Activated naive CD4-positive, alpha-beta T cell treated with anti-CD3 and anti-CD28 coated beads for 36 hours (primary cell): Measurements from ENCODE around the gene IQGAP2. TPM values are rescaled to one million over a fixed set of nuclear protein-coding genes. Genes with fewer than 3 reads are reported as not detected.

Experiments used
- CTCF ChIA-PET: fragments of 350-600 bp; sonication (Branson Sonifier 250); formaldehyde crosslinking; loops from one replicate; lab custom pipeline; 2021; ENCODE audit warnings: antibody characterized with exemption; lab: Charles Lee
- DNase-seq: peaks from one replicate; pipeline ENCODE4 v3.0.0-alpha.2; 2020
- H3K27ac Mint-ChIP-seq: one replicate; pipeline ENCODE4 v1.8.0; 2021; ENCODE audit warnings: mild to moderate bottlenecking, mixed read lengths
- H3K27me3 Mint-ChIP-seq: one replicate; pipeline ENCODE4 v1.8.0; 2021; ENCODE audit warnings: low read depth, mixed read lengths
- H3K36me3 Mint-ChIP-seq: one replicate; pipeline ENCODE4 v1.8.0; 2021; ENCODE audit warnings: low read depth, mixed read lengths
- H3K4me1 Mint-ChIP-seq: one replicate; pipeline ENCODE4 v1.8.0; 2021; ENCODE audit warnings: low read depth, mixed read lengths
- H3K4me3 Mint-ChIP-seq: one replicate; pipeline ENCODE4 v1.8.0; 2021; ENCODE audit warnings: mild to moderate bottlenecking, moderate library complexity, mixed read lengths
- H3K9me3 Mint-ChIP-seq: one replicate; pipeline ENCODE4 v1.8.0; 2021; ENCODE audit warnings: mixed read lengths
- intact Hi-C: fragments of 100-400 bp; cut with micrococcal nuclease; formaldehyde crosslinking; loops from one replicate; pipeline ENCODE4 v1.15.1; 2023
- total RNA-seq, 2 experiments: library from RNA; stranded (reverse); gene quantifications; one replicate each; pipeline ENCODE4 v1.2.3, GENCODE V29; 2021

IQGAP2 gene
- total RNA-seq, 2 experiments from 2014 or later, result 54.6 to 55.9 TPM

- peak within 1 kb of the TSS; percentile 77 for H3K4me3 Mint-ChIP-seq
- H3K27ac Mint-ChIP-seq, result no peak within 1 kb of the TSS
- H3K27me3 Mint-ChIP-seq, result peaks cover 48% of the 10 kb centered on the region
- CTCF ChIA-PET, result interaction anchor here (1.2 to 3.1 kb wide), 2 partner anchors 46 to 58 kb away, joined by 3 to 17 read pairs; no protein-coding TSS in a partner anchor
- intact Hi-C loops, result loop anchor here (1.0 to 10.0 kb wide), 6 partner anchors 23 to 361 kb away; partner anchors contain the start of gene S100Z
- H3K9me3 Mint-ChIP-seq, result no peaks in the 10 kb centered on the region
- no peaks in the 10 kb centered on the region for H3K36me3 Mint-ChIP-seq
- peaks cover 22% of the 10 kb centered on the region for H3K4me1 Mint-ChIP-seq
- peak; percentile 39 for DNase-seq
These were observed 312.8 kb downstream of the IQGAP2 start, which contains the start of gene F2R for GRCh38 chr5:76715736-76716455. F2R (plus strand) TSS chr5:76716126; CDS start chr5:76716308, 182 bp downstream.

DNA sequence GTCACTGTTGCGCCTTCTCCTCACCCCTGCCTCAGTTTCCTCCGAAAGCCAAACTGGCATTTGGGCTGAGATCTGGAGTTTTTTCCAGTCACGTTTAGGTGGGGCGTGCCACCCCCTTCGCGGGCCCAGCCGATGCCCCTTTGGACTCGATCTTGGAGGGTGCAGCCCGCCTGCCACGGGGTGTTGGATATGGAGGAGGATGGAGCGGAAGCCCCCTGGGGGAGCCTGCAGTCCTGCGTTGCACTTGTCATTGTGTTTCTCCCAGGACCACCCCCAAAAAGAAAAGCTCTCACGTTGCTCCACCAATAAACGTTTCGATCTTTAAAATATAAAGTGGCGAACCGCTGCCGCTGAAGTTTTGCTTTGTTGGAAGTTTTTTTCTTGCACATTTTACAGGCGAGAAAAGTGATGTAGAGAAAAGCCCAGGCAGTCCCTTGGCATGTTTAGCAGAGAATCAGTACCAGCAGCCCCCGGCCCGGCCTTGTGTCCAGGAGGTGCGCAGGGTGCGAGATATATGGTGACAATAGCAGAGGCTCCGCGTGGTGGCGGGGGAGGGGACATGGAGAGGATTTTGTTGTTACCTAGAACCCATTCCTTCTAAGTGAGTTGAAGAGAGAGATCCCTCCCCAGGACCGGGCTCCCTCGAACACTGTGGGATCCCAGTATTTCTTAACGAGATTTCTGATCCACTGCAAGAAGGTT, 313.5 kb downstream of the IQGAP2 start:
- no peaks in the 10 kb centered on the region for H3K36me3 Mint-ChIP-seq
- H3K9me3 Mint-ChIP-seq, result no peaks in the 10 kb centered on the region
- intact Hi-C loops, result loop anchor here (1.0 to 10.0 kb wide), 5 partner anchors 23 to 361 kb away; partner anchors contain the start of gene S100Z
- H3K27me3 Mint-ChIP-seq, result peaks cover 46% of the 10 kb centered on the region
- peaks cover 16% of the 10 kb centered on the region for H3K4me1 Mint-ChIP-seq
- H3K4me3 Mint-ChIP-seq, result peak overlapping the region; percentile 77
- CTCF ChIA-PET, result interaction anchor here (3.1 kb wide), 1 partner anchor 57 kb away, joined by 17 read pairs; no protein-coding TSS in a partner anchor
- no peak overlapping the region for H3K27ac Mint-ChIP-seq
- no peak for DNase-seq

- intact Hi-C loops, result loop anchor here (5.0 to 10.0 kb wide), 2 partner anchors 135 to 243 kb away; partner anchors contain the start of gene S100Z
- Mint-ChIP-seq H3K27me3 (peaks cover 46% of the 10 kb centered on the region), H3K36me3 (no peaks in the 10 kb centered on the region), H3K4me1 (peaks cover 16% of the 10 kb centered on the region), H3K27ac (no peak overlapping the region), H3K9me3 (no peaks in the 10 kb centered on the region), H3K4me3 (no peak overlapping the region)
- CTCF ChIA-PET, result interaction anchor here (0.8 to 3.1 kb wide), 2 partner anchors 23 to 57 kb away, joined by 3 to 17 read pairs; no protein-coding TSS in a partner anchor
- DNase-seq, result no peak
These were observed 314.4 kb downstream of the IQGAP2 start for GRCh38 chr5:76717222-76718083.

DNA sequence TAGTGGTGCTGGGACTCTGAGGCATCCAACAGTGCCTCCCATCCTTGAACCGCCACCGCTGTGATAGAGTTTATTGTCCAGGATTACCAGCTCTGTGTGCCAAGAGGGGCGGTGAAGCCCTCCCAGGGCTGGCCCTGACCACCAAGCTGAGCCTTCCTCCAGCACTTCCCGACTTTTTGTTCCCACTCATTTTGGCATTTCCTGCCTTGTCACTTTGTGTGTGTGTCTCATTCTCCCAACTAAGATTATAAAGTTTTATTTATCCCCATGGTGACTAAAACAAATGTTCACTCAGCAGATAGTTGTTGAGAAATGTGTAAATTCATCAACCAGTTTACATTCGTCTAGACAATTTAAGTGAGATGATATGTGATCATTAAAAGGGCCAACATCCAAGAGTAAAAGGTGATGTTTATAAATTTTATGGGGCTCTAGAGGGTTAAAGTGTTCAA, 315.3 kb downstream of the IQGAP2 start:
- Mint-ChIP-seq H3K27me3 (peaks cover 42% of the 10 kb centered on the region), H3K4me1 (peaks cover 16% of the 10 kb centered on the region)

GRCh38 chr5:76718880-76719279, 315.8 kb downstream of the IQGAP2 start:
- no peak overlapping the region for H3K4me3 Mint-ChIP-seq
- no peaks in the 10 kb centered on the region for H3K9me3 Mint-ChIP-seq
- DNase-seq, result no peak
- H3K27ac Mint-ChIP-seq, result no peak overlapping the region
- no peaks in the 10 kb centered on the region for H3K36me3 Mint-ChIP-seq
- peaks cover 16% of the 10 kb centered on the region for H3K4me1 Mint-ChIP-seq
- intact Hi-C loops, result loop anchor here (5.0 to 10.0 kb wide), 2 partner anchors 133 to 244 kb away; partner anchors contain the start of gene S100Z
- peaks cover 37% of the 10 kb centered on the region for H3K27me3 Mint-ChIP-seq
- CTCF ChIA-PET, result interaction anchor here (0.7 to 3.1 kb wide), 3 partner anchors 15 to 340 kb away, joined by 3 to 17 read pairs (median 3); no protein-coding TSS in a partner anchor

More for the DNA sequence above, 315.3 kb downstream of the IQGAP2 start:
- H3K36me3 Mint-ChIP-seq, result no peaks in the 10 kb centered on the region
- H3K4me3 Mint-ChIP-seq, result no peak overlapping the region
- intact Hi-C loops, result loop anchor here (5.0 to 10.0 kb wide), 2 partner anchors 134 to 244 kb away; partner anchors contain the start of gene S100Z
- CTCF ChIA-PET, result interaction anchor here (0.7 to 3.1 kb wide), 2 partner anchors 15 to 56 kb away, joined by 3 to 17 read pairs; no protein-coding TSS in a partner anchor
- DNase-seq, result no peak
- H3K9me3 Mint-ChIP-seq, result no peaks in the 10 kb centered on the region
- no peak overlapping the region for H3K27ac Mint-ChIP-seq

- CTCF ChIA-PET, result interaction anchor here (0.6 to 0.7 kb wide), 2 partner anchors 31 to 54 kb away, joined by 3 to 5 read pairs; no protein-coding TSS in a partner anchor
- intact Hi-C loops, result no loop called here
- Mint-ChIP-seq H3K4me1 (peaks cover 5% of the 10 kb centered on the region), H3K27ac (no peak overlapping the region), H3K4me3 (no peak overlapping the region), H3K9me3 (no peaks in the 10 kb centered on the region), H3K36me3 (no peaks in the 10 kb centered on the region), H3K27me3 (peaks cover 20% of the 10 kb centered on the region)
- DNase-seq, result no peak
These were observed 318.0 kb downstream of the IQGAP2 start for GRCh38 chr5:76720988-76721569.

DNA sequence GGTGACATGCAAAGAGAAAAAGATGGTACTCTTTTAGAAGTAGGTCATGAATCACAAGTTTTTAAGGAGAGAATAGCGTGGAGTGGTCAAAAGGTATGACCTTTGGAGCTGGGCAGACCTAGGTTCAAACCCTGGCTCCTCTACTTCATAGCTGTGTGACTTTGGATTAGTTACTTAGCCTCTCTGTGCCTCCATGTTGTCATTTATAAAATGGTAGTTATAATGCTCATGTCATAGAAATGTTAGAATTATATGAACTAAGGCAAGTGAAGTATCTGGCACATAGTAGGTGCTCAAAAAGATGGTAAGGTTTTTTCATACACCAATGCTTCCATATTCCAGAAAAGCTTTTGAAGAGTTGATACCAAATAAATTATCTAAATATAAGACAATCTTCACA, 320.2 kb downstream of the IQGAP2 start:
- intact Hi-C loops, result no loop called here
- Mint-ChIP-seq H3K4me1 (no peaks in the 10 kb centered on the region), H3K27me3 (peaks cover 5% of the 10 kb centered on the region), H3K9me3 (no peaks in the 10 kb centered on the region), H3K36me3 (no peaks in the 10 kb centered on the region), H3K4me3 (no peak overlapping the region), H3K27ac (no peak overlapping the region)
- CTCF ChIA-PET, result interaction anchor here (0.6 to 2.3 kb wide), 3 partner anchors 17 to 413 kb away, joined by 3 to 8 read pairs (median 3); no protein-coding TSS in a partner anchor
- DNase-seq, result no peak

DNA sequence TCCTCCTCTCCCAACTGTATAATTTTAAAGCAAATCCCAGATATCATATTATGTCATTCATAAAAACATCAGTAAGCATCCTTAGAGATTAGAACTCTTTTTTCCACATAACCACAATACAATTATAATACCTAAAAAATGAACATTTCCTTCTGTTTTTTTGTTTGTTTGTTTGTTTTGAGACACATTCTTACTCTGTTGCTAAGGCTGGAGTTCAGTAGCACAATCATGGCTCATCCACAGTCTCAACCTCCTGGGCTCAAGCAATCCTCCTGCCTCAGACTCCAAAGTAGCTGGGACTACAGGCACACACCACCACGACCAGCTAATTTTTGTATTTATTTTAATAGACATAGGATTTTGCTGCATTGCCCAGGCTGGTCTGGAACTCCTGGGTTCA, 320.8 kb downstream of the IQGAP2 start:
- CTCF ChIA-PET, result interaction anchor here (2.3 kb wide), 1 partner anchor 51 kb away, joined by 8 read pairs; no protein-coding TSS in a partner anchor
- DNase-seq, result no peak
- Mint-ChIP-seq H3K27ac (no peak overlapping the region), H3K4me1 (no peaks in the 10 kb centered on the region), H3K9me3 (peaks cover under 1% of the 10 kb centered on the region), H3K4me3 (no peak overlapping the region), H3K27me3 (peaks cover 1% of the 10 kb centered on the region), H3K36me3 (no peaks in the 10 kb centered on the region)
- intact Hi-C loops, result no loop called here

- intact Hi-C loops, result no loop called here
- CTCF ChIA-PET, result no interaction called here
- H3K9me3 Mint-ChIP-seq, result peaks cover 10% of the 10 kb centered on the region
These were observed 321.8 kb downstream of the IQGAP2 start for GRCh38 chr5:76724871-76725270.

GRCh38 chr5:76728965-76729364, 325.9 kb downstream of the IQGAP2 start:
- Mint-ChIP-seq H3K36me3 (peaks cover 4% of the 10 kb centered on the region), H3K4me3 (no peak overlapping the region), H3K27me3 (no peaks in the 10 kb centered on the region), H3K4me1 (no peaks in the 10 kb centered on the region), H3K9me3 (peaks cover 18% of the 10 kb centered on the region), H3K27ac (no peak overlapping the region)
- intact Hi-C loops, result no loop called here
- no peak for DNase-seq
- CTCF ChIA-PET, result no interaction called here

More at GRCh38 chr5:76724871-76725270, 321.8 kb downstream of the IQGAP2 start:
- no peaks in the 10 kb centered on the region for H3K4me1 Mint-ChIP-seq
- no peaks in the 10 kb centered on the region for H3K36me3 Mint-ChIP-seq
- DNase-seq, result no peak
- no peak overlapping the region for H3K4me3 Mint-ChIP-seq
- no peaks in the 10 kb centered on the region for H3K27me3 Mint-ChIP-seq
- no peak overlapping the region for H3K27ac Mint-ChIP-seq
